Skeletal muscle tissue (tissue), 4 donors: ENCODE results near the gene BBX. TPM values are rescaled to one million over a fixed set of nuclear protein-coding genes. Genes with fewer than 3 reads are reported as not detected.

Experiments
- H3K27ac ChIP-seq: one replicate; pipeline ENCODE4 v1.7.0; 2013; ENCODE audit warnings: mild to moderate bottlenecking, low read depth, low read length, inconsistent platforms
- H3K27me3 ChIP-seq, 3 donors: one replicate each; pipeline ENCODE4 v1.7.0; 2013; ENCODE audit warnings: low read length in 3 of 3; ENCODE audit not compliant: control insufficient read depth in 3 of 3, insufficient read depth in 3 of 3
- H3K36me3 ChIP-seq, 3 donors: one replicate each; pipeline ENCODE4 v1.7.0; 2013; ENCODE audit warnings: low read length in 3 of 3; ENCODE audit not compliant: control insufficient read depth in 3 of 3, insufficient read depth in 3 of 3
- H3K4me1 ChIP-seq, 3 donors: one replicate each; pipeline ENCODE4 v1.7.0; 2013; ENCODE audit warnings: low read length in 3 of 3, mild to moderate bottlenecking in 3 of 3; ENCODE audit not compliant: control insufficient read depth in 3 of 3, insufficient read depth in 3 of 3
- H3K4me3 ChIP-seq, 3 donors: one replicate each; pipeline ENCODE4 v1.7.0; 2013; ENCODE audit warnings: low read length in 3 of 3
- H3K9ac ChIP-seq, 3 donors: one replicate each; pipeline ENCODE4 v1.7.0; 2013; ENCODE audit warnings: low read length in 3 of 3, mild to moderate bottlenecking in 3 of 3, moderate library complexity in 2 of 3, low read depth in 1 of 3
- H3K9me3 ChIP-seq, 3 donors: one replicate each; pipeline ENCODE4 v1.7.0; 2013; ENCODE audit warnings: low read length in 3 of 3; ENCODE audit not compliant: control insufficient read depth in 3 of 3
- total RNA-seq: library from RNA; depleted of rRNA; stranded (reverse); fragments of >200 nt; gene quantifications from one replicate; pipeline ENCODE4 v1.2.3, GENCODE V29; 2014
- donor health status: Osteomylitis.

The BBX gene
- total RNA-seq, 1 donor from 2014 or later, result 32.9 TPM

GRCh38 chr3:107531917-107532469 lies 9.2 kb downstream of the BBX start:
- no peak overlapping the region for H3K27ac ChIP-seq
- no peaks in the 10 kb centered on the region for H3K4me1 ChIP-seq
- no peaks in the 10 kb centered on the region for H3K36me3 ChIP-seq
- no peaks in the 10 kb centered on the region for H3K9me3 ChIP-seq
- no peak overlapping the region for H3K4me3 ChIP-seq
- no peak overlapping the region for H3K9ac ChIP-seq
- no peaks in the 10 kb centered on the region for H3K27me3 ChIP-seq

- H3K27me3 ChIP-seq, result no peaks in the 10 kb centered on the region
- no peak overlapping the region for H3K9ac ChIP-seq
- no peaks in the 10 kb centered on the region for H3K9me3 ChIP-seq
Measured at GRCh38 chr3:107540857-107541256, 18.1 kb downstream of the BBX start.

GRCh38 chr3:107542665-107543064 lies 19.9 kb downstream of the BBX start:
- Histone ChIP-seq H3K27me3 (no peaks in the 10 kb centered on the region), H3K4me1 (no peaks in the 10 kb centered on the region), H3K27ac (no peak overlapping the region), H3K9me3 (no peaks in the 10 kb centered on the region), H3K4me3 (no peak overlapping the region), H3K9ac (no peak overlapping the region), H3K36me3 (no peaks in the 10 kb centered on the region)

More at GRCh38 chr3:107540857-107541256, 18.1 kb downstream of the BBX start:
- H3K36me3 ChIP-seq, result no peaks in the 10 kb centered on the region
- no peak overlapping the region for H3K27ac ChIP-seq
- no peaks in the 10 kb centered on the region for H3K4me1 ChIP-seq
- H3K4me3 ChIP-seq, result no peak overlapping the region

- Histone ChIP-seq H3K36me3 (no peaks in the 10 kb centered on the region), H3K27ac (no peak overlapping the region), H3K9ac (no peak overlapping the region), H3K27me3 (no peaks in the 10 kb centered on the region), H3K9me3 (no peaks in the 10 kb centered on the region), H3K4me3 (no peak overlapping the region), H3K4me1 (no peaks in the 10 kb centered on the region)
Measured at GRCh38 chr3:107543666-107544065, 20.9 kb downstream of the BBX start.

- Histone ChIP-seq H3K9me3 (no peaks in the 10 kb centered on the region), H3K9ac (no peak overlapping the region), H3K4me3 (no peak overlapping the region), H3K36me3 (no peaks in the 10 kb centered on the region), H3K27ac (no peak overlapping the region), H3K27me3 (no peaks in the 10 kb centered on the region), H3K4me1 (no peaks in the 10 kb centered on the region)
Measured at GRCh38 chr3:107545680-107546120, 22.9 kb downstream of the BBX start.

GRCh38 chr3:107548601-107549000 lies 25.8 kb downstream of the BBX start:
- Histone ChIP-seq H3K36me3 (no peaks in the 10 kb centered on the region), H3K9ac (no peak overlapping the region), H3K4me3 (no peak overlapping the region), H3K27ac (no peak overlapping the region), H3K9me3 (no peaks in the 10 kb centered on the region), H3K27me3 (no peaks in the 10 kb centered on the region), H3K4me1 (no peaks in the 10 kb centered on the region)

GRCh38 chr3:107555359-107555758 lies 32.6 kb downstream of the BBX start:
- Histone ChIP-seq H3K9me3 (no peaks in the 10 kb centered on the region), H3K4me1 (no peaks in the 10 kb centered on the region), H3K27ac (no peak overlapping the region), H3K36me3 (no peaks in the 10 kb centered on the region), H3K4me3 (no peak overlapping the region), H3K27me3 (no peaks in the 10 kb centered on the region), H3K9ac (no peak overlapping the region)

- Histone ChIP-seq H3K9me3 (no peaks in the 10 kb centered on the region), H3K27me3 (no peaks in the 10 kb centered on the region), H3K36me3 (no peaks in the 10 kb centered on the region), H3K9ac (no peak overlapping the region), H3K27ac (no peak overlapping the region), H3K4me1 (no peaks in the 10 kb centered on the region), H3K4me3 (no peak overlapping the region)
Measured at GRCh38 chr3:107557743-107558142, 35.0 kb downstream of the BBX start.

- no peaks in the 10 kb centered on the region for H3K9me3 ChIP-seq
- no peaks in the 10 kb centered on the region for H3K36me3 ChIP-seq
- no peak overlapping the region for H3K9ac ChIP-seq
- H3K4me3 ChIP-seq, result no peak overlapping the region
- H3K27ac ChIP-seq, result no peak overlapping the region
- H3K4me1 ChIP-seq, result peaks cover 0 to 3% (median 0%) of the 10 kb centered on the region in 3 donors
- no peaks in the 10 kb centered on the region for H3K27me3 ChIP-seq
Measured at GRCh38 chr3:107560166-107560565, 37.4 kb downstream of the BBX start.

GRCh38 chr3:107561980-107562379 lies 39.2 kb downstream of the BBX start:
- Histone ChIP-seq H3K4me1 (peaks cover 0 to 3% (median 0%) of the 10 kb centered on the region in 3 donors), H3K27me3 (no peaks in the 10 kb centered on the region), H3K27ac (no peak overlapping the region), H3K4me3 (no peak overlapping the region), H3K36me3 (no peaks in the 10 kb centered on the region), H3K9ac (no peak overlapping the region), H3K9me3 (no peaks in the 10 kb centered on the region)
